GM18526 (cell line): ENCODE results near the gene NUDT6.

Source experiments
- POLR2A ChIP-seq: IDR thresholded peaks from 3 replicates; pipeline ENCODE4 v1.6.1; 2011; ENCODE audit not compliant: insufficient read length; ENCODE audit errors: extremely low read depth

Gene NUDT6

GRCh38 chr4:122858705-122859104 is 63.7 kb downstream of the NUDT6 start:
- no peak for TF ChIP-seq POLR2A

GRCh38 chr4:122857160-122857559 is 65.2 kb downstream of the NUDT6 start:
- TF ChIP-seq POLR2A = no peak

- no peak for TF ChIP-seq POLR2A
These were observed 67.0 kb downstream of the NUDT6 start for GRCh38 chr4:122855353-122855890.

- no peak for TF ChIP-seq POLR2A
These were observed 67.7 kb downstream of the NUDT6 start for GRCh38 chr4:122854447-122855352.

- no peak for TF ChIP-seq POLR2A
These were observed 70.8 kb downstream of the NUDT6 start for GRCh38 chr4:122851568-122851967.

- TF ChIP-seq POLR2A = no peak
These were observed 74.5 kb downstream of the NUDT6 start for GRCh38 chr4:122847931-122848330.

- no peak for TF ChIP-seq POLR2A
These were observed 76.6 kb downstream of the NUDT6 start for GRCh38 chr4:122845760-122846159.

- no peak for TF ChIP-seq POLR2A
These were observed 77.3 kb downstream of the NUDT6 start for GRCh38 chr4:122845066-122845465.

GRCh38 chr4:122842984-122843531 is 79.3 kb downstream of the NUDT6 start:
- no peak for TF ChIP-seq POLR2A
